Parathyroid adenoma (tissue), 2 donors: ENCODE results near the gene CDC45.

ENCODE experiments used
- H2AFZ ChIP-seq: fragments of 300-600 bp; sonication (generic); one replicate; pipeline ENCODE4 v1.7.0; 2017; ENCODE audit warnings: antibody characterized with exemption, mild to moderate bottlenecking
- H3K27ac ChIP-seq: fragments of 300-600 bp; sonication (generic); one replicate; pipeline ENCODE4 v1.7.0; 2017
- H3K27me3 ChIP-seq: fragments of 300-600 bp; sonication (generic); one replicate; pipeline ENCODE4 v1.7.0; 2017; ENCODE audit warnings: low read length; ENCODE audit not compliant: control insufficient read depth, insufficient read depth
- H3K36me3 ChIP-seq: fragments of 300-600 bp; sonication (generic); one replicate; pipeline ENCODE4 v1.7.0; 2017; ENCODE audit warnings: low read length; ENCODE audit not compliant: control insufficient read depth, insufficient read depth
- H3K4me1 ChIP-seq: fragments of 300-600 bp; sonication (generic); one replicate; pipeline ENCODE4 v1.7.0; 2017; ENCODE audit warnings: control low read depth
- H3K4me2 ChIP-seq: fragments of 300-600 bp; sonication (generic); one replicate; pipeline ENCODE4 v1.7.0; 2017; ENCODE audit warnings: low read length
- H3K4me3 ChIP-seq: fragments of 300-600 bp; sonication (generic); one replicate; pipeline ENCODE4 v1.7.0; 2017; ENCODE audit warnings: low read depth, low read length
- H3K79me2 ChIP-seq: fragments of 300-600 bp; sonication (generic); one replicate; pipeline ENCODE4 v1.7.0; 2017; ENCODE audit warnings: control low read depth
- H3K9ac ChIP-seq: fragments of 300-600 bp; sonication (generic); one replicate; pipeline ENCODE4 v1.7.0; 2017; ENCODE audit warnings: mild to moderate bottlenecking
- H3K9me3 ChIP-seq: fragments of 300-600 bp; sonication (generic); one replicate; pipeline ENCODE4 v1.7.0; 2017; ENCODE audit warnings: low read length; ENCODE audit not compliant: control insufficient read depth
- TF ChIP-seq, protein P1 (sequence below): fragments of 300-600 bp; sonication (generic); IDR thresholded peaks from one replicate; pipeline ENCODE4 v1.7.0; 2017; ENCODE audit warnings: antibody characterized with exemption, mild to moderate bottlenecking
- donor health status: primary hyperparathyroidism.

Gene CDC45

GRCh38 chr22:19501897-19502447 lies 22.3 kb downstream of the CDC45 start:
- TF ChIP-seq, protein P1, sequence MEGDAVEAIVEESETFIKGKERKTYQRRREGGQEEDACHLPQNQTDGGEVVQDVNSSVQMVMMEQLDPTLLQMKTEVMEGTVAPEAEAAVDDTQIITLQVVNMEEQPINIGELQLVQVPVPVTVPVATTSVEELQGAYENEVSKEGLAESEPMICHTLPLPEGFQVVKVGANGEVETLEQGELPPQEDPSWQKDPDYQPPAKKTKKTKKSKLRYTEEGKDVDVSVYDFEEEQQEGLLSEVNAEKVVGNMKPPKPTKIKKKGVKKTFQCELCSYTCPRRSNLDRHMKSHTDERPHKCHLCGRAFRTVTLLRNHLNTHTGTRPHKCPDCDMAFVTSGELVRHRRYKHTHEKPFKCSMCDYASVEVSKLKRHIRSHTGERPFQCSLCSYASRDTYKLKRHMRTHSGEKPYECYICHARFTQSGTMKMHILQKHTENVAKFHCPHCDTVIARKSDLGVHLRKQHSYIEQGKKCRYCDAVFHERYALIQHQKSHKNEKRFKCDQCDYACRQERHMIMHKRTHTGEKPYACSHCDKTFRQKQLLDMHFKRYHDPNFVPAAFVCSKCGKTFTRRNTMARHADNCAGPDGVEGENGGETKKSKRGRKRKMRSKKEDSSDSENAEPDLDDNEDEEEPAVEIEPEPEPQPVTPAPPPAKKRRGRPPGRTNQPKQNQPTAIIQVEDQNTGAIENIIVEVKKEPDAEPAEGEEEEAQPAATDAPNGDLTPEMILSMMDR, result no peak
- Histone ChIP-seq H2AFZ (no peak overlapping the region), H3K4me2 (no peak overlapping the region), H3K36me3 (no peaks in the 10 kb centered on the region), H3K9ac (no peak overlapping the region), H3K4me1 (no peaks in the 10 kb centered on the region), H3K27me3 (no peaks in the 10 kb centered on the region), H3K9me3 (no peaks in the 10 kb centered on the region), H3K27ac (no peak overlapping the region), H3K4me3 (no peak overlapping the region), H3K79me2 (no peaks in the 10 kb centered on the region)

DNA sequence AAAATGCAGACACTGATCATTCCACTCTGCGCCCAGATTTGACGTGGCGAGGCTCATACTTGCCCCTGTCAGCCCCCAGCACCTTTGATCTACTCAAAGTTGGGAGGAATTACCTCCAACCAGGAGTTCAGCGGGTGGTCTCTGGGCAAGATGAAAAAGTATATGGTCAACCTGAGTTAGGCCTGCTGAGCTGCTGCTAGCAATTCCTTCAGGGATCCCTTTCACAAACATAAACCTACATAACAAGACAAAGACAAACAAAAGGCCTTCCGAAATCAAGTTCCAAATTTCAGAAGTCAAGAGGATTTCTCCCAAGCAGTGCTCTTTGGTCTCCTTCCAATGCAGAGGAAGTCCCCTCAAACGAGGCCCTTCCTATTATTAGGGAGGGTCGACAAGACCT lies 23.6 kb downstream of the CDC45 start:
- Histone ChIP-seq H2AFZ (no peak overlapping the region), H3K9ac (no peak overlapping the region), H3K9me3 (no peaks in the 10 kb centered on the region), H3K27ac (no peak overlapping the region), H3K4me1 (no peaks in the 10 kb centered on the region), H3K36me3 (no peaks in the 10 kb centered on the region), H3K4me2 (no peak overlapping the region), H3K27me3 (no peaks in the 10 kb centered on the region), H3K79me2 (no peaks in the 10 kb centered on the region), H3K4me3 (no peak overlapping the region)
- TF ChIP-seq, protein P1, result no peak

DNA sequence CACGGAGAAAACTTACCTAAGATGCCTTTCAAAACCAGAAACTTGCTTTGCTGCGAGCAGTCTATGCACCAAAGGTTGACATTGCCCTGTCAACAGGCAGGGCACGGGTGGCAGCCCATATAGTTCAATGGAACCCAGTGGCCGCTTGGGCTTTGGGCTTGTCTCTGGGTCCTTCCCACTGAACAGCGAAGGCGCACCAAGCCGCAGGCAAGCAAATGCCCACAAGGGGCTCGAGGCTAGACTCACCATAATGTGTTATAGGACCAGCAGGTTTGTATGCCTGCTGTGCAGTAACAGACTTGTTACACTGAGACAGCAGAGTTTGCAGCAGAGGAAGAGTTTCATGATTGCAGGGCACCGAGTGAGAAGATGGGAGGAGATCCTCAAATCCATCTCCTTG lies 24.1 kb downstream of the CDC45 start:
- H3K4me2 ChIP-seq, result no peak overlapping the region
- TF ChIP-seq, protein P1, result no peak

DNA sequence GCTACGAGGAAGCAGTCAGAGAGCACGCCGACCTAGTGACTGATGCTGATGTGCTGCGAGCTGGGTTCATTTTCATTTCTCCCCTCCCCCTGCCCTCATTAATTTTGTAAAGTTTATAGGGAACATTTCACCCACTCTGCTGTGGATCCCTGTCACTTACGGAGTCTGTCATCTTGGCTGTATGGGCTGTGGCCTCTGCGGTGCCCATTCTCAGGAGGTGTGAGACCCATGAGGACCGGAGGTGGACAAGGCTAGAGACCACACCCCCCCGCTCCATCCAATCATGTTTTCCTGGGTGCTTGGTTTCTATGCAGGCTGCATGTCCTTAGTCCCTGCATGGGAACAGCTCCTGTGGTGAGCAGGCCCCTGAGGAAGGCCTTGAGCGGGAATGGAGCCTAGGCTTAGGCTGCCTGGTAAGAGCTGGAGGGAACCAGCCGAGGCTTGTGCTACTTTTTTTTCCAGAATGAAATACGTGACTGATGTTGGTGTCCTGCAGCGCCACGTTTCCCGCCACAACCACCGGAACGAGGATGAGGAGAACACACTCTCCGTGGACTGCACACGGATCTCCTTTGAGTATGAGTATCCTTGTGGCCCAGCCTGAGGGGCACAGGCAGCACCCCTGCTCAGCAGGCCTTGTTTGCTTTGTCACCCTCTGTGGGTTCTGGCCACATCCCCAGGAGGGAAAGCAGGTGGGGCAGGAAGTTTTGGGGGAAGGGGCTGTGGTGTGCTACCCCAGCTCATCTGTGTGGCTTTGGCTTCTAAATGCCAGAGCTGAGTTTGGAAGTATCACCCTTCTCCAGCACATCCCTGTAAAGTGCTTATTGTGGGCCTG lies 25.4 kb downstream of the CDC45 start:
- Histone ChIP-seq H3K4me3 (no peak overlapping the region), H3K4me1 (no peaks in the 10 kb centered on the region), H3K27me3 (no peaks in the 10 kb centered on the region), H3K79me2 (no peaks in the 10 kb centered on the region), H3K4me2 (no peak overlapping the region), H3K27ac (no peak overlapping the region), H2AFZ (no peak overlapping the region), H3K9me3 (no peaks in the 10 kb centered on the region), H3K36me3 (no peaks in the 10 kb centered on the region), H3K9ac (no peak overlapping the region)
- TF ChIP-seq, protein P1, result no peak

More for the DNA sequence above, 24.1 kb downstream of the CDC45 start:
- Histone ChIP-seq H3K27ac (no peak overlapping the region), H3K9ac (no peak overlapping the region), H3K9me3 (no peaks in the 10 kb centered on the region), H3K36me3 (no peaks in the 10 kb centered on the region), H3K79me2 (no peaks in the 10 kb centered on the region), H3K4me1 (no peaks in the 10 kb centered on the region), H3K4me3 (no peak overlapping the region), H2AFZ (no peak overlapping the region), H3K27me3 (no peaks in the 10 kb centered on the region)
